ENCODE measurements around the gene OGG1. TPM values are rescaled to one million over a fixed set of nuclear protein-coding genes. Genes with fewer than 3 reads are reported as not detected.

OGG1 gene
- total RNA-seq, 1 donor = 25.7 TPM

DNA sequence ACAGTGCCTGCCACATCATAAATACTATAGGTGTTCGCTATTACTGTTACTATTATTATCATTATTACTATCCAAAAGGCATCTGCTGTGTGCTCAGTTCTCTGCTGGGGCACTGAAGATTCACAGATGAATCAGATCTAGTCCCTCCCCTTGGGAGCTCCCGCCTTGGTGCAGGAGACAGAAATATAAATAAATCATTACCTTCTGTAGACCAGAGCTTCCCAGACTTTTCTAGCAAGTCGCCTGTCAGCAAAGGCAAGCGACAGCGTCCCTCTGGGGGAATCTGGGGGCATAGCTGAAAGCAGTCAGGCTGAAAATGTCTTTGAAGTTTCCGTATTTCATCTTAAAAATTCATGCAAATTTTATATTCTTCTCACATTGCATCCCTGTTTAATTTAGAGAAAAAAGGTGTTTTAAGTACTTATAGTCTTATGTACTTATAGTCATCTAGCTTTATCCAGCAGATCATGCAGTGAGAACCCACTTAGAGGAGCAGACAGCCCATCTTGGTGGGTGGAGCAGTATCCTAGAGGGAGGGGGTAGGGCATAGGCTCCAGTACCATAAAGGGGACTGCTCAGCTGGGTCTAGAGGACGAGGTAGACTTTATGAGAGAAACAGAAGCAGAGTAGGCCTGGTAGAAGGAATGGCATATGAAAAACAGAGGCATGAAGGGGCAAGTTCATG lies 28.6 kb upstream of the OGG1 start:
- Histone ChIP-seq H4K20me1 (ENCODE audit: insufficient read depth, low read length) (no peaks in the 10 kb centered on the region), H3K27ac (ENCODE audit: low read depth, low read length) (no peak overlapping the region), H3K79me2 (ENCODE audit: insufficient read depth, low read length) (no peaks in the 10 kb centered on the region), H3K27me3 (ENCODE audit: insufficient read depth, low read length) (peaks cover 2% of the 10 kb centered on the region), H2AFZ (ENCODE audit: low read length) (no peak overlapping the region), H3K9me3 (ENCODE audit: low read depth, low read length) (no peaks in the 10 kb centered on the region), H3K4me1 (ENCODE audit: insufficient read depth, low read length) (peaks cover under 1% of the 10 kb centered on the region), H3K36me3 (ENCODE audit: insufficient read depth, low read length) (no peaks in the 10 kb centered on the region), H3K4me3 (ENCODE audit: insufficient read depth, low read length) (no peak overlapping the region), H3K4me2 (ENCODE audit: insufficient read depth, low read length) (no peak overlapping the region)
- TF ChIP-seq, protein P1, sequence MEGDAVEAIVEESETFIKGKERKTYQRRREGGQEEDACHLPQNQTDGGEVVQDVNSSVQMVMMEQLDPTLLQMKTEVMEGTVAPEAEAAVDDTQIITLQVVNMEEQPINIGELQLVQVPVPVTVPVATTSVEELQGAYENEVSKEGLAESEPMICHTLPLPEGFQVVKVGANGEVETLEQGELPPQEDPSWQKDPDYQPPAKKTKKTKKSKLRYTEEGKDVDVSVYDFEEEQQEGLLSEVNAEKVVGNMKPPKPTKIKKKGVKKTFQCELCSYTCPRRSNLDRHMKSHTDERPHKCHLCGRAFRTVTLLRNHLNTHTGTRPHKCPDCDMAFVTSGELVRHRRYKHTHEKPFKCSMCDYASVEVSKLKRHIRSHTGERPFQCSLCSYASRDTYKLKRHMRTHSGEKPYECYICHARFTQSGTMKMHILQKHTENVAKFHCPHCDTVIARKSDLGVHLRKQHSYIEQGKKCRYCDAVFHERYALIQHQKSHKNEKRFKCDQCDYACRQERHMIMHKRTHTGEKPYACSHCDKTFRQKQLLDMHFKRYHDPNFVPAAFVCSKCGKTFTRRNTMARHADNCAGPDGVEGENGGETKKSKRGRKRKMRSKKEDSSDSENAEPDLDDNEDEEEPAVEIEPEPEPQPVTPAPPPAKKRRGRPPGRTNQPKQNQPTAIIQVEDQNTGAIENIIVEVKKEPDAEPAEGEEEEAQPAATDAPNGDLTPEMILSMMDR (IDR thresholded peaks at IDR 0.05; ENCODE audit: extremely low read depth, low read depth, low read length) = no peak
- no peak for DNase-seq (ENCODE audit: insufficient read length, low spot score, missing footprints)

DNA sequence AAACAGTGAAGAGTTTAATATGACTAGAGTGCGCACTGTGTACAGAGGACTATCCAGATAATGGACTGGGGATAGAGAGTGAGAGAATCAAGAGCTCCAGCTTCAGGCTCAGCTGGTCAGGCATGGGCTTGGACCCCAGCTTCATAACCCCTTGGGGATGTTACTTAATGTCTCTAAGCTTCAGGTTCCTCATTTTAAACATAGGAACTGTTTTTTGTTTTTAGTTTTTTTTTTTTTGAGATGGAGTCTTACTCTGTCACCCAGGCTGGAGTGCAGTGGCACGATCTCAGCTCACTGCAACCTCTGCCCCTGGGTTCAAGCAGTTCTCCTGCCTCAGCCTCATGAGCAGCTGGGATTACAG lies 28.1 kb upstream of the OGG1 start:
- no peaks in the 10 kb centered on the region for H3K4me1 ChIP-seq (ENCODE audit: insufficient read depth, low read length)
- H4K20me1 ChIP-seq (ENCODE audit: insufficient read depth, low read length) = no peaks in the 10 kb centered on the region
- no peak for DNase-seq (ENCODE audit: insufficient read length, low spot score, missing footprints)
- H3K79me2 ChIP-seq (ENCODE audit: insufficient read depth, low read length) = no peaks in the 10 kb centered on the region
- no peaks in the 10 kb centered on the region for H3K9me3 ChIP-seq (ENCODE audit: low read depth, low read length)
- H3K27me3 ChIP-seq (ENCODE audit: insufficient read depth, low read length) = peaks cover 2% of the 10 kb centered on the region
- H3K36me3 ChIP-seq (ENCODE audit: insufficient read depth, low read length) = no peaks in the 10 kb centered on the region
- H3K27ac ChIP-seq (ENCODE audit: low read depth, low read length) = no peak overlapping the region
- no peak overlapping the region for H3K4me2 ChIP-seq (ENCODE audit: insufficient read depth, low read length)
- H2AFZ ChIP-seq (ENCODE audit: low read length) = no peak overlapping the region
- no peak overlapping the region for H3K4me3 ChIP-seq (ENCODE audit: insufficient read depth, low read length)
- TF ChIP-seq, protein P1 (IDR thresholded peaks at IDR 0.05; ENCODE audit: extremely low read depth, low read depth, low read length) = no peak

DNA sequence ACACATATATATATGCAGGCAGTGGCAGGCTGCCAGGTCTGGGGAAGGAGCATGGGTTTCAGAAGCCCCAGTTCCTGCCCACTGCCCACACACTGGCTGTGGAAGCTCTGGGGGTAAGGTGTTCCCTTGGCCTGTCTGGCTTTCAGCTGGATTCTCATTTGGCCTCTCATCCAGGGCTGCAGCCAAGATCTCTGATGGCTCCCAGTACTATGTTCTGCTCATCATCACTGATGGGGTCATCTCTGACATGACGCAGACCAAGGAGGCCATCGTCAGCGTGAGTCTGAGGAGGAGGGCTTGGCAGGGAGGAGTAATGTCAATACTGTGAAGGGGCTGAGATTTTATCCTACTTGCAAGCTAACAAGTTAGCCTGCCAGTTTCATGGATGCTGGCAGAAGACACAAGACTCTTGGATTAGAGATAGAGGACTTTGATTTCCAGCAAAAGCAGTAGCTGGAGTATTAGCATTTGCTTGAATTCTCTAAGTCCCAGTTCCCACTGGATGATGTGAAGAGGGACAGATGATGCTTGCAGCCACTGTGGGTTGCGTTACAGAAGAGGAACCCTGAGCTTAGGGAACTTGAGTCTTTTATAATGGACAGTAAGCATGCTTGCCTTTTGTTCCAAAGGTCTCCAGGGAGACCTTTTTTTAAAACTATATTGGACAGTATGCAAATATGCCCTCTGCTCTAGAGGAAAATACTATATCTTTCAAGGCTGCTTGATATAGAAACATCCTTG lies 23.8 kb upstream of the OGG1 start:
- no peaks in the 10 kb centered on the region for H3K79me2 ChIP-seq (ENCODE audit: insufficient read depth, low read length)
- no peaks in the 10 kb centered on the region for H4K20me1 ChIP-seq (ENCODE audit: insufficient read depth, low read length)
- no peak overlapping the region for H3K27ac ChIP-seq (ENCODE audit: low read depth, low read length)

More for the DNA sequence above, 23.8 kb upstream of the OGG1 start:
- Histone ChIP-seq H3K9me3 (ENCODE audit: low read depth, low read length) (no peaks in the 10 kb centered on the region), H3K4me3 (ENCODE audit: insufficient read depth, low read length) (no peak overlapping the region), H3K4me2 (ENCODE audit: insufficient read depth, low read length) (no peak overlapping the region), H3K4me1 (ENCODE audit: insufficient read depth, low read length) (peaks cover 11% of the 10 kb centered on the region), H2AFZ (ENCODE audit: low read length) (no peak overlapping the region), H3K36me3 (ENCODE audit: insufficient read depth, low read length) (no peaks in the 10 kb centered on the region), H3K27me3 (ENCODE audit: insufficient read depth, low read length) (no peaks in the 10 kb centered on the region)
- no peak for DNase-seq (ENCODE audit: insufficient read length, low spot score, missing footprints)
- TF ChIP-seq, protein P1 (IDR thresholded peaks at IDR 0.05; ENCODE audit: extremely low read depth, low read depth, low read length) = no peak
